Astrocyte (in vitro differentiated cells and primary cell): ENCODE results near the gene SLC66A1. TPM values are rescaled to one million over a fixed set of nuclear protein-coding genes. Genes with fewer than 3 reads are reported as not detected.

Experiments
- DNase-seq: peaks from one replicate; pipeline ENCODE4 v3.0.0-alpha.2; 2010; ENCODE audit warnings: low read depth
- FAIRE-seq: peaks from 2 replicates; lab custom pipeline; 2011; peaks lifted over from hg19 to GRCh38; lab: Jason Lieb, UNC
- H2AFZ ChIP-seq: 2 replicates; pipeline ENCODE4 v1.6.0; 2012; ENCODE audit warnings: low read depth, low read length, inconsistent platforms
- H3K27ac ChIP-seq: 2 replicates; pipeline ENCODE4 v1.5.1; 2011; ENCODE audit warnings: low read depth, low read length, inconsistent platforms
- H3K27me3 ChIP-seq: 2 replicates; pipeline ENCODE4 v1.6.0; 2011; ENCODE audit warnings: low read length, inconsistent platforms; ENCODE audit not compliant: insufficient read depth
- H3K36me3 ChIP-seq: 2 replicates; pipeline ENCODE4 v1.5.1; 2011; ENCODE audit warnings: low read length, inconsistent platforms; ENCODE audit not compliant: insufficient read depth
- H3K4me1 ChIP-seq: 2 replicates; pipeline ENCODE4 v1.5.1; 2011; ENCODE audit warnings: low read length, inconsistent platforms; ENCODE audit not compliant: insufficient read depth
- H3K4me2 ChIP-seq: 2 replicates; pipeline ENCODE4 v1.6.0; 2012; ENCODE audit warnings: low read length, inconsistent platforms
- H3K4me3 ChIP-seq: 2 replicates; pipeline ENCODE4 v1.5.1; 2011; ENCODE audit warnings: low read depth, mild to moderate bottlenecking, low read length, inconsistent platforms; ENCODE audit not compliant: insufficient read depth
- H3K79me2 ChIP-seq: 2 replicates; pipeline ENCODE4 v1.6.0; 2012; ENCODE audit warnings: mild to moderate bottlenecking, low read length, inconsistent platforms; ENCODE audit not compliant: insufficient read depth
- H3K9ac ChIP-seq: 2 replicates; pipeline ENCODE4 v1.6.0; 2012; ENCODE audit warnings: mild to moderate bottlenecking, low read length, inconsistent platforms
- H3K9me3 ChIP-seq: 2 replicates; pipeline ENCODE4 v1.5.1; 2012; ENCODE audit warnings: low read depth, mild to moderate bottlenecking, low read length, inconsistent platforms; ENCODE audit not compliant: insufficient read depth
- H4K20me1 ChIP-seq: 2 replicates; pipeline ENCODE4 v1.6.0; 2012; ENCODE audit warnings: low read length, inconsistent platforms; ENCODE audit not compliant: insufficient read depth
- H3K27ac Mint-ChIP-seq: one replicate; pipeline ENCODE4 v1.8.0; 2021; ENCODE audit warnings: mild to moderate bottlenecking, mixed read lengths; ENCODE audit not compliant: unreplicated experiment
- H3K27me3 Mint-ChIP-seq: one replicate; pipeline ENCODE4 v1.8.0; 2021; ENCODE audit warnings: low read depth, mixed read lengths; ENCODE audit not compliant: unreplicated experiment
- H3K36me3 Mint-ChIP-seq: one replicate; pipeline ENCODE4 v1.8.0; 2021; ENCODE audit warnings: low read depth, mixed read lengths; ENCODE audit not compliant: unreplicated experiment
- H3K4me1 Mint-ChIP-seq: one replicate; pipeline ENCODE4 v1.8.0; 2021; ENCODE audit warnings: low read depth, mixed read lengths; ENCODE audit not compliant: unreplicated experiment
- H3K4me3 Mint-ChIP-seq: one replicate; pipeline ENCODE4 v1.8.0; 2021; ENCODE audit warnings: mild to moderate bottlenecking, moderate library complexity, mixed read lengths; ENCODE audit not compliant: unreplicated experiment
- H3K9me3 Mint-ChIP-seq: one replicate; pipeline ENCODE4 v1.8.0; 2021; ENCODE audit warnings: mild to moderate bottlenecking, mixed read lengths; ENCODE audit not compliant: unreplicated experiment
- CTCF ChIP-seq: IDR thresholded peaks from 2 replicates; pipeline ENCODE4 v1.5.1; 2011; ENCODE audit warnings: low read depth, mild to moderate bottlenecking, inconsistent platforms, low read length, moderate library complexity; ENCODE audit not compliant: insufficient read depth
- EZH2 ChIP-seq: IDR thresholded peaks from 2 replicates; pipeline ENCODE4 v1.6.1; 2012; ENCODE audit warnings: mild to moderate bottlenecking, low read length, inconsistent platforms; ENCODE audit not compliant: insufficient read depth
- total RNA-seq: library from RNA; stranded (reverse); gene quantifications from 2 replicates; pipeline ENCODE4 v1.2.1, GENCODE V29; 2021

The SLC66A1 gene
- total RNA-seq, 1 donor from 2014 or later: 21.5 TPM

- peaks cover 37% of the 10 kb centered on the region for H4K20me1 ChIP-seq
- no peak overlapping the region for H2AFZ ChIP-seq
- H3K4me3 ChIP-seq: no peak overlapping the region
- peaks cover under 1% of the 10 kb centered on the region for H3K36me3 ChIP-seq
- Mint-ChIP-seq H3K9me3 (no peaks in the 10 kb centered on the region), H3K4me1 (peaks cover 17% of the 10 kb centered on the region), H3K27ac (peak overlapping the region; percentile 41), H3K36me3 (peaks cover 8% of the 10 kb centered on the region), H3K4me3 (no peak overlapping the region), H3K27me3 (no peaks in the 10 kb centered on the region)
- TF ChIP-seq EZH2: no peak
- TF ChIP-seq CTCF: no peak
- no peak overlapping the region for H3K4me2 ChIP-seq
- no peak overlapping the region for H3K27ac ChIP-seq
- H3K4me1 ChIP-seq: peaks cover 16% of the 10 kb centered on the region
- FAIRE-seq: no peak
- H3K9ac ChIP-seq: no peak overlapping the region
- H3K9me3 ChIP-seq: no peaks in the 10 kb centered on the region
- no peaks in the 10 kb centered on the region for H3K27me3 ChIP-seq
- DNase-seq: no peak
- H3K79me2 ChIP-seq: no peaks in the 10 kb centered on the region
These were observed 20.7 kb downstream of the SLC66A1 start for GRCh38 chr1:19332832-19333231.

- Mint-ChIP-seq H3K4me3 (no peak overlapping the region), H3K36me3 (peaks cover 7% of the 10 kb centered on the region), H3K27me3 (no peaks in the 10 kb centered on the region), H3K9me3 (no peaks in the 10 kb centered on the region), H3K27ac (no peak overlapping the region), H3K4me1 (peaks cover 21% of the 10 kb centered on the region)
- Histone ChIP-seq H3K9ac (no peak overlapping the region), H3K79me2 (no peaks in the 10 kb centered on the region), H2AFZ (no peak overlapping the region), H3K9me3 (no peaks in the 10 kb centered on the region), H3K4me2 (no peak overlapping the region), H3K4me1 (peaks cover 16% of the 10 kb centered on the region), H3K4me3 (no peak overlapping the region), H4K20me1 (peaks cover 43% of the 10 kb centered on the region), H3K27ac (no peak overlapping the region), H3K36me3 (no peaks in the 10 kb centered on the region), H3K27me3 (no peaks in the 10 kb centered on the region)
- no peak for TF ChIP-seq CTCF
- TF ChIP-seq EZH2: no peak
- no peak for DNase-seq
- no peak for FAIRE-seq
These were observed 21.6 kb downstream of the SLC66A1 start for GRCh38 chr1:19333587-19334354.

DNA sequence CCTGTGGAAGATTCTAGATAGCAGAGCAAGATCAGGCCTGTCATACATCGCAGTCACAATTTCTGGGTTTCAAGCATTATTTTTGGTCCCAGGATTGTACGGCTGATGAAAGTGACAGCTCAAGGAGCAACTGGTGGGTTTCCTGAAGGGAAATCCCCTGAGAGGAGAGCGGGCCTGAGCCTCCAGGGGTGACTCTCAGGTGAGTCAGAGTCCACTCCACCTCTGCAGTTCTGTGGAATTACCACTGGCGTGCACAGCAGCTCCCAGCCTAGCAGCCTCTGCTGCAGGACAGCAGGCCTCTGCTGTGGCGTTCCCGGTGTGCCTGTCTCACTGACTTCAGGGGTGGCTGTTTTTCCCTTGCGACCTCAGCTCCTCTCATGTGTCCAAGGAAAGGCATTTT, 24.4 kb downstream of the SLC66A1 start:
- Histone ChIP-seq H3K79me2 (no peaks in the 10 kb centered on the region), H3K4me3 (no peak overlapping the region), H3K9me3 (no peaks in the 10 kb centered on the region), H3K4me2 (peak overlapping the region; percentile 5), H3K36me3 (peaks cover 10% of the 10 kb centered on the region), H2AFZ (no peak overlapping the region), H4K20me1 (peaks cover 59% of the 10 kb centered on the region), H3K4me1 (peaks cover 16% of the 10 kb centered on the region), H3K9ac (no peak overlapping the region), H3K27me3 (no peaks in the 10 kb centered on the region), H3K27ac (no peak overlapping the region)
- H3K4me1 Mint-ChIP-seq: peaks cover 24% of the 10 kb centered on the region
- no peak for TF ChIP-seq CTCF
- peaks cover 11% of the 10 kb centered on the region for H3K36me3 Mint-ChIP-seq
- DNase-seq: peak; percentile 26
- H3K9me3 Mint-ChIP-seq: no peaks in the 10 kb centered on the region
- peak overlapping the region; percentile 79 for H3K27ac Mint-ChIP-seq
- no peak for FAIRE-seq
- no peak overlapping the region for H3K4me3 Mint-ChIP-seq
- no peaks in the 10 kb centered on the region for H3K27me3 Mint-ChIP-seq
